H1 (cell line): ENCODE results near the gene PCDH19. TPM values are rescaled to one million over a fixed set of nuclear protein-coding genes. Genes with fewer than 3 reads are reported as not detected.

Experiments
- CTCF ChIA-PET: fragments of 300-600 bp; sonication (Branson Sonifier 250); formaldehyde crosslinking; loops from one replicate; lab custom pipeline; 2021; ENCODE audit not compliant: partially characterized antibody; lab: Charles Lee
- POLR2A ChIA-PET: fragments of 300-600 bp; sonication (Branson Sonifier 250); formaldehyde crosslinking; loops from one replicate; lab custom pipeline; 2021; ENCODE audit warnings: inconsistent platforms; ENCODE audit not compliant: partially characterized antibody; lab: Charles Lee
- DNase-seq, 2 experiments: peaks; one replicate each; pipeline versions ENCODE4 v3.0.0 to v3.0.0-alpha.2; 2010 to 2022; ENCODE audit warnings: low spot score in 2 of 2, low read depth in 1 of 2, mixed read lengths in 1 of 2
- FAIRE-seq: peaks from 2 replicates; lab custom pipeline; 2011; peaks lifted over from hg19 to GRCh38; lab: Jason Lieb, UNC
- H2AFZ ChIP-seq: 2 replicates; pipeline ENCODE4 v1.8.1; 2012; ENCODE audit warnings: low read length, inconsistent platforms
- H2AK5ac ChIP-seq: 2 replicates; pipeline ENCODE4 v1.6.1; 2013; ENCODE audit warnings: low read depth, low read length
- H2BK120ac ChIP-seq: replicated peaks from 2 replicates; pipeline ENCODE3; 2013; ENCODE audit warnings: low read depth, low read length, inconsistent platforms
- H2BK12ac ChIP-seq: 2 replicates; pipeline ENCODE4 v1.6.1; 2013; ENCODE audit warnings: low read depth, low read length
- H2BK15ac ChIP-seq: 2 replicates; pipeline ENCODE4 v1.6.1; 2013; ENCODE audit warnings: low read length
- H2BK20ac ChIP-seq: 2 replicates; pipeline ENCODE4 v1.6.1; 2013; ENCODE audit warnings: low read length
- H2BK5ac ChIP-seq: 2 replicates; pipeline ENCODE4 v1.6.1; 2013; ENCODE audit warnings: low read depth, low read length
- H3K14ac ChIP-seq: 2 replicates; pipeline ENCODE4 v1.6.1; 2013; ENCODE audit warnings: inconsistent platforms; ENCODE audit not compliant: insufficient read length
- H3K18ac ChIP-seq: 2 replicates; pipeline ENCODE4 v1.6.1; 2013; ENCODE audit warnings: low read length; ENCODE audit errors: extremely low read depth
- H3K23ac ChIP-seq: 2 replicates; pipeline ENCODE4 v1.6.1; 2013; ENCODE audit warnings: inconsistent platforms; ENCODE audit not compliant: insufficient read length
- H3K23me2 ChIP-seq: 2 replicates; pipeline ENCODE4 v1.6.1; 2013; ENCODE audit warnings: low read depth, low read length
- H3K27ac ChIP-seq: 2 replicates; pipeline ENCODE4 v1.6.1; 2011; ENCODE audit warnings: low read depth, low read length, inconsistent platforms
- H3K27me3 ChIP-seq, 4 experiments: replicated peaks in 1 of 4; 1 replicate in 1 of 4; 2 replicates in 3 of 4; pipeline versions ENCODE4 v1.6.1 to v1.8.1; 2011 to 2013; ENCODE audit warnings: low read length in 3 of 4, mild to moderate bottlenecking in 3 of 4, inconsistent platforms in 2 of 4, mixed read lengths in 2 of 4, moderate library complexity in 1 of 4; ENCODE audit not compliant: control insufficient read depth in 3 of 4, insufficient read depth in 3 of 4; ENCODE audit errors: extremely low read depth in 1 of 4
- H3K36me3 ChIP-seq, 4 experiments: 2 replicates each; pipeline versions ENCODE4 v1.6.1 to v1.8.1; 2011 to 2013; ENCODE audit warnings: mild to moderate bottlenecking in 4 of 4, low read length in 3 of 4, moderate library complexity in 2 of 4, control low read depth in 1 of 4, inconsistent platforms in 1 of 4; ENCODE audit not compliant: insufficient read depth in 4 of 4, control insufficient read depth in 2 of 4
- H3K4ac ChIP-seq: replicated peaks from 2 replicates; pipeline ENCODE3; 2013; ENCODE audit warnings: low read length, low read depth, mixed read lengths, inconsistent platforms; ENCODE audit not compliant: insufficient read length
- H3K4me1 ChIP-seq, 4 experiments: replicated peaks in 1 of 4; 1 replicate in 1 of 4; 2 replicates in 3 of 4; pipeline versions ENCODE4 v1.6.1 to v1.8.1; 2011 to 2013; ENCODE audit warnings: low read length in 3 of 4, inconsistent platforms in 2 of 4, mixed read lengths in 1 of 4; ENCODE audit not compliant: insufficient read depth in 4 of 4, control insufficient read depth in 3 of 4
- H3K4me2 ChIP-seq, 2 experiments: 2 replicates each; pipeline versions ENCODE4 v1.6.1 to v1.8.1; 2011 to 2013; ENCODE audit warnings: low read depth in 2 of 2, low read length in 2 of 2, control low read depth in 1 of 2, inconsistent platforms in 1 of 2, mild to moderate bottlenecking in 1 of 2; ENCODE audit not compliant: insufficient read depth in 1 of 2
- H3K4me3 ChIP-seq, 4 experiments: fragments of 200-600, 300-600 bp in 1 of 4; sonication (generic), shearing (Covaris generic), sonication (Bioruptor Twin) in 1 of 4; 2 replicates each; pipeline versions ENCODE4 v1.5.1 to v1.8.1; 2011 to 2016; ENCODE audit warnings: low read length in 4 of 4, low read depth in 3 of 4, control low read depth in 2 of 4, inconsistent platforms in 2 of 4, mild to moderate bottlenecking in 2 of 4, mixed read lengths in 1 of 4, moderate library complexity in 1 of 4; ENCODE audit not compliant: insufficient read depth in 2 of 4; ENCODE audit errors: extremely low read depth in 1 of 4
- H3K56ac ChIP-seq: replicated peaks from 2 replicates; pipeline ENCODE3; 2013; ENCODE audit warnings: low read depth, mild to moderate bottlenecking, mixed read lengths, low read length, inconsistent platforms; ENCODE audit not compliant: insufficient read length
- H3K79me1 ChIP-seq: 2 replicates; pipeline ENCODE4 v1.6.1; 2013; ENCODE audit warnings: low read depth, low read length, control low read depth
- H3K79me2 ChIP-seq, 2 experiments: 2 replicates each; pipeline versions ENCODE4 v1.6.1 to v1.8.1; 2012 to 2013; ENCODE audit warnings: low read length in 2 of 2, mild to moderate bottlenecking in 2 of 2, inconsistent platforms in 1 of 2; ENCODE audit not compliant: insufficient read depth in 2 of 2, control insufficient read depth in 1 of 2
- H3K9ac ChIP-seq, 4 experiments: replicated peaks in 1 of 4; 1 replicate in 1 of 4; 2 replicates in 3 of 4; pipeline versions ENCODE4 v1.6.1 to v1.8.1; 2011 to 2013; ENCODE audit warnings: low read depth in 3 of 4, low read length in 3 of 4, control low read depth in 2 of 4, mild to moderate bottlenecking in 2 of 4, moderate library complexity in 2 of 4, inconsistent platforms in 1 of 4; ENCODE audit errors: extremely low read depth in 1 of 4
- H3K9me3 ChIP-seq, 2 experiments: 2 replicates each; pipeline versions ENCODE4 v1.6.1 to v1.8.1; 2012 to 2013; ENCODE audit warnings: mild to moderate bottlenecking in 2 of 2, moderate library complexity in 2 of 2, control low read depth in 1 of 2, inconsistent platforms in 1 of 2, low read depth in 1 of 2, low read length in 1 of 2, mixed read lengths in 1 of 2; ENCODE audit not compliant: insufficient read depth in 2 of 2
- H4K20me1 ChIP-seq, 2 experiments: replicated peaks in 1 of 2; 2 replicates each; pipeline versions ENCODE3 to v1.8.1; 2011 to 2013; ENCODE audit warnings: inconsistent platforms in 2 of 2, low read length in 2 of 2, mild to moderate bottlenecking in 1 of 2; ENCODE audit not compliant: insufficient read depth in 2 of 2, control insufficient read depth in 1 of 2
- H4K5ac ChIP-seq: 2 replicates; pipeline ENCODE4 v1.6.1; 2013; ENCODE audit warnings: low read length, low read depth, mixed read lengths, inconsistent platforms; ENCODE audit not compliant: insufficient read length
- H4K8ac ChIP-seq: 2 replicates; pipeline ENCODE4 v1.8.0; 2013; ENCODE audit warnings: mild to moderate bottlenecking, moderate library complexity, low read length, inconsistent platforms; ENCODE audit not compliant: insufficient read depth; ENCODE audit errors: extremely low read depth
- H4K91ac ChIP-seq: replicated peaks from 2 replicates; pipeline ENCODE3; 2013; ENCODE audit warnings: low read length, mixed read lengths, inconsistent platforms; ENCODE audit not compliant: insufficient read length
- CREB1 ChIP-seq: IDR thresholded peaks from 2 replicates; pipeline ENCODE4 v1.6.1; 2012; ENCODE audit warnings: inconsistent platforms
- NRF1 ChIP-seq: IDR thresholded peaks from 2 replicates; pipeline ENCODE4 v1.6.1; 2011; ENCODE audit warnings: mild to moderate bottlenecking, low read depth, low read length, improper control_type of control experiment
- RAD21 ChIP-seq, 2 experiments: IDR thresholded peaks in 1 of 2; conservative IDR thresholded peaks in 1 of 2; 2 replicates each; pipeline ENCODE4 v1.6.1; 2011; ENCODE audit warnings: low read depth in 2 of 2, low read length in 2 of 2, improper control_type of control experiment in 1 of 2, inconsistent platforms in 1 of 2, mild to moderate bottlenecking in 1 of 2, moderate library complexity in 1 of 2
- RNF2 ChIP-seq: fragments of 200-900, 300-1000 bp; sonication (generic); IDR thresholded peaks from 2 replicates; pipeline ENCODE4 v1.7.1; 2016; ENCODE audit warnings: borderline replicate concordance, low read depth, mild to moderate bottlenecking, antibody characterized with exemption, low read length; ENCODE audit not compliant: poor library complexity, severe bottlenecking; ENCODE audit errors: missing control alignments
- SUZ12 ChIP-seq: fragments of 200-600 bp; sonication (generic); IDR thresholded peaks from 2 replicates; pipeline ENCODE4 v1.6.1; 2012; ENCODE audit warnings: mild to moderate bottlenecking, inconsistent platforms, low read length, moderate library complexity, mixed read lengths
- WGBS, 2 experiments: shearing (Covaris generic) in 1 of 2; methylation state at CpG; one replicate each; pipeline versions ENCODE4 v1.1.6 to v1.1.7; 2013 to 2015; ENCODE audit warnings: low lambda C conversion rate in 2 of 2, mixed read lengths in 2 of 2, inconsistent platforms in 1 of 2, low coverage in 1 of 2, missing lambda C conversion rate in 1 of 2; ENCODE audit not compliant: insufficient replicate concordance in 2 of 2, insufficient coverage in 1 of 2, insufficient read length in 1 of 2; ENCODE audit errors: extremely low coverage in 1 of 2, missing lambda C conversion rate in 1 of 2; 5-methylcytosine and 5-hydroxymethylcytosine counted together
- polyA plus RNA-seq, 7 experiments: library from polyadenylated mRNA; depleted of rRNA in 3 of 7; stranded (reverse) in 5 of 7; unstranded in 2 of 7; fragments of >200 nt in 5 of 7; fragments of 200-250 nt in 2 of 7; gene quantifications; 1 replicate in 5 of 7; 2 replicates in 1 of 7; 4 replicates in 1 of 7; pipeline versions ENCODE4 v1.2.1 to v1.2.3, GENCODE V29; 2011 to 2013; ENCODE audit warnings: missing spikeins in 2 of 7, mixed read lengths in 2 of 7
- total RNA-seq: library from RNA; stranded (reverse); fragmentation: NEBNext Ultra II Directional; extraction: Animal tissue kit (Norgen Biotek cat#: 25700); gene quantifications from 2 replicates; pipeline ENCODE4 v1.2.1, GENCODE V29; 2021
- TF ChIP-seq, protein P1 (sequence below): IDR thresholded peaks from 2 replicates; pipeline ENCODE4 v1.6.1; 2012; ENCODE audit warnings: low read length, inconsistent platforms

Gene PCDH19
- total and polyA plus RNA-seq, 2 of the 8 experiments (the other 6 are each of a cell fraction or from before 2014, with no cell fraction given) = 0.12 to 1.2 TPM

DNA sequence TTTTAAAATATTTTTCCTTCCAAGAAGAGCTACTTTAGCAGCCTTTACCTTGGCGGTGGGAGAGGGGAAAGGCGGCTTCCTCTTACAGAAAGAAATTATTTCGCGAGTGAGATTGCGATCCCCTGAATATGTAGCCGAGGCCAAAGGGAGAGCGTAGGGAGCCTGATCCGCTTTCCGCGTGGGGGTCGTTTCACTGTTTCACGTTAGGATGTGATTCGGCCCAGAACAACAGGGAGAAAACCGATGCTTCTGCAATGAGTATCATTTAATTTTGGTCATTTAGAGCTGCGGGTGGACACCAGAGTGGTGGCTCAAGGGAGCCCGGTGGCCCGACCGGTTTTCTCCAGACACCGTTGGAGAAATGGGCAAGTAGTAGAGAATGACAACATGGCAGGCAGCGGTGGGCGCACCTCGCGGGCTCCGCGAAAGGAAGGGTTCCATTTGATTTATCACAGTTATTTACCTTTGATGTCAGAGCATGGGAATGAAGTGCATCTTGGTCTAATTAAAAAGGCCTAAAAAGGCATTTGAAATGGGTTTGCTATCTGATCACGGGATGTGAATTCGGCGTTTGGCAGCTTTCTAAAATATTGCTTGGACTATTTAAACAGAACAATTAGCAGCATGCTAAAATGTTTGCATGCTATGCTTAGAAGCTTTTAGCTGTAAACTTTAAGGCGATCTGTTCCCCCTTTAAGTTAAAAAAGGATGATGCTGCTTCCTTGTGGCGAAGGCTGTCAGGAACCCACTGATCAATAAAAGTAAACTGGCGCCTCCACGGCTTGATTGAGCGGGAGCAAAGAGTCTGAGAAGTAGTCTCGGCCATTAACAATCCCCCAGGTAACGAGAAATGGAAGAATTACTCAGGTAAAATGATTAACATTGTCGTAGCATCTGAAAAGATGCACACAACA is 2.0 kb upstream of the PCDH19 start:
- Histone ChIP-seq H3K9me3 (no peaks in the 10 kb centered on the region), H4K91ac (no peak overlapping the region), H3K4me2 (peak overlapping the region; percentile 28 to 85), H4K20me1 (peaks cover 4 to 8% of the 10 kb centered on the region in 2 experiments), H2AK5ac (no peak overlapping the region), H2BK20ac (no peak overlapping the region), H3K4me1 (peaks cover 0 to 18% (median 8%) of the 10 kb centered on the region in 4 experiments; a peak in 6 of 7 replicates), H3K4me3 (peak overlapping the region in 2 of 4 experiments; percentile 13 to 53; a peak in 3 of 8 replicates), H3K56ac (no peak overlapping the region), H2BK12ac (no peak overlapping the region), H2AFZ (no peak overlapping the region), H3K36me3 (no peaks in the 10 kb centered on the region), H3K27me3 (peaks cover 41 to 56% (median 54%) of the 10 kb centered on the region in 4 experiments), H3K9ac (no peak overlapping the region), H3K23ac (no peak overlapping the region), H3K23me2 (peaks cover 3% of the 10 kb centered on the region; the same call in 1 of the 2 replicates), H4K5ac (no peak overlapping the region), H3K4ac (no peak overlapping the region), H3K18ac (no peak overlapping the region), H4K8ac (no peak overlapping the region), H2BK15ac (no peak overlapping the region), H2BK120ac (no peak overlapping the region), H3K14ac (no peak overlapping the region), H3K79me1 (no peaks in the 10 kb centered on the region), H3K79me2 (no peaks in the 10 kb centered on the region), H2BK5ac (no peak overlapping the region), H3K27ac (no peak overlapping the region)
- ChIA-PET POLR2A (no interaction called here), CTCF (interaction anchor here (0.5 to 4.5 kb wide), 14 partner anchors 10 to 747 kb away, joined by 3 to 51 read pairs (median 6); no protein-coding TSS in a partner anchor)
- no peak for DNase-seq
- peak; percentile 48 for FAIRE-seq
- 12% methylated on average over 36 of the region's 36 CpGs; no CpG with 5 or more reads in 1 of the 2 experiments for WGBS, 2 experiments
- TF ChIP-seq NRF1 (no peak), RNF2 (peak; percentile 54), CREB1 (no peak), RAD21 (IDR thresholded peaks at IDR 0.05 in 1 of 2, conservative IDR thresholded peaks at IDR 0.05 in 1 of 2; ENCODE audit: low read depth in 2 of 2, low read length in 2 of 2) (no peak), SUZ12 (peak; percentile 60; the same call in 1 of the 2 replicates)
- TF ChIP-seq, protein P1, sequence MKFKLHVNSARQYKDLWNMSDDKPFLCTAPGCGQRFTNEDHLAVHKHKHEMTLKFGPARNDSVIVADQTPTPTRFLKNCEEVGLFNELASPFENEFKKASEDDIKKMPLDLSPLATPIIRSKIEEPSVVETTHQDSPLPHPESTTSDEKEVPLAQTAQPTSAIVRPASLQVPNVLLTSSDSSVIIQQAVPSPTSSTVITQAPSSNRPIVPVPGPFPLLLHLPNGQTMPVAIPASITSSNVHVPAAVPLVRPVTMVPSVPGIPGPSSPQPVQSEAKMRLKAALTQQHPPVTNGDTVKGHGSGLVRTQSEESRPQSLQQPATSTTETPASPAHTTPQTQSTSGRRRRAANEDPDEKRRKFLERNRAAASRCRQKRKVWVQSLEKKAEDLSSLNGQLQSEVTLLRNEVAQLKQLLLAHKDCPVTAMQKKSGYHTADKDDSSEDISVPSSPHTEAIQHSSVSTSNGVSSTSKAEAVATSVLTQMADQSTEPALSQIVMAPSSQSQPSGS = no peak
